Activated CD8-positive, alpha-beta memory T cell treated with anti-CD3 and anti-CD28 coated beads for 4 hours (primary cell): ENCODE data around the gene CCDC181.
"Not testable (repeated sequence)": the region's sequence is repeated elsewhere in the genome, so short reads cannot be mapped to it uniquely, and the experiment has no call there.

Source experiments
- DNase-seq, 2 donors: peaks; one replicate each; pipeline ENCODE4 v3.0.0-alpha.2; 2020; ENCODE audit warnings: low read depth in 2 of 2

CCDC181 gene

DNA sequence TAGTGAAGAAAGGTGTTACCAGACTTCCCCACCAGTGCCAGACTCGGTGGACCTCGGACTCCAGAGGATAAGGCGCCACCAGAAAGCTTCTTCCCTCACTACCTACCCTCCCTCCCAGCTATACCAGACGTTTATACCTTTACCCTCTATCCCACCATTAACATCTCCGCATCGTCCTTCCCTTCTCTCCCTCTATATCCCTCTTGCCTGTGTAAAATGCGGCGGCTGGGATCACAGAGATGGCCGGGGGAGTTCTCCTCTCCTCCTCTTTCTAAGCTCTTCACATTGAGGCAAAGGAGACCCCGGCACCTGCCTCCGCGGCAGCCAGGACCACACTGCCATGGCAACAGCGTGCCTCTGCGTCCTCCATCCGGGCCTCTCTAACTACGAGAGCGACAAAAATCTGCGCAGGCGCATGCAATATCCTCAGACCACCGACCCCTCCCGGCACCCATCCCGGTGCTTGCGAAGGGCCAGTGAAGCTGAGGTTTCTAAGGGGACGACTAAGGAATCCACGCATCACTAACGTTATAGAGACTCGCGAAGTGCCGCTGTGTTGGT, at the start of gene CCDC181:
CCDC181 (minus strand) TSS at position 394 of the 561 bp plus-strand sequence. CDS start 2,547 bp downstream, outside the sequence.
- peak; percentile 14 to 18 for DNase-seq

DNA sequence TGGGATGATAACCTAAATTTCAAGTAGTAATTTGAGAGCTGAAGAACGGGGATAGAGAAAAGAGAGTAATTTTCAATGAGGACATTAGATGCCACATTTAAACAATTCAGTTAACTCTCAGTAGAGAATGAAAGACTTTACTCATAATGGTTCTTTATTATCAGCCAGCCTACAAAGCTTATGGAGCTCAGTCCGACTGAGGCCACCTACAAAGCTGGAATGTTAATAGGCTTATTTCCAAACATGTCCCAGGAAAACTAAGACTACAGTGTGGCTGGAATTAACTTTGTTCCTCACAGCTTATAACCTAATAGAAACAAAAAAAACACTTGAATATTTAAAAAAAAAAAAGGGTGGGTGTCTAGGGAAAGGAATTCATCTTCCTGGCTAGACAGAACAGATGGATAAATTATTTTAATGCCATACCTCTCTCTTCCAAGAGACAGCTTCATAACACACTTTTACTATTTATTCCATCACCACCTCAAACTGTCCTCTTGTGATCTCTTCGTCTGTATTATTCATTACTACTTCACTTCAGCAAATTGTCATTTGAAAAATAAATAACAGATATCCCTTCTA, 48.6 kb upstream of the CCDC181 start:
- no peak for DNase-seq

DNA sequence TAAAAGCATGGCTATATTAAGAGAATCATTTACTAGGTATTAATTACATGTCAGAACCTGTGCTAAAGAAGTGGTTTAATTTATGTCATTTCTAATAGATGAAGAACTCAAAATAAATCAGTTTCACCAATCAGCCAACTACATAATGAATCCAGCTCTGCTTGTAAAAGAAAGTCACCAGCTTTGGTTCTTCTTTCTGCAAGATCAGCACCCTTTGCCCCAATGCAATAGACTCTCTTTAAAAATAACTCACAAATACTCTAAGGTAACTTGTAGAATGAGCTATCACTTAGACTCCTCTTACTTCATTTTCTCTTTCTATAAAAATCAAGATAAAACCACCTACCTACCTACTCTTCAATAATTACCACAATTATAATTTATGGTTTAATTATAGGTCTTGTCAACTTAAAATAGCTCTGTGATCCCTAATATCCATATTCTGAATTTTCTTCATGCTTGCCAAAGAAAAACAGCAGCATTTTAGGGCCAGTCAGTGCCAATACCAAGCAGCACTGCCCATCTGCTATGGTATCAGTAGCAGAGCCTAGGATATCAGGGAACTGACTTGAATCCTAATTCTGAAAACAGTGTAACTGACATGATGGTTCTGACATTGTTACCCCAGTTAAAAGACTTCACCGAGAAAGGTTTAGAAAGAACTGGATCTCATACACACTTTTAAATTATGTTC, 47.2 kb upstream of the CCDC181 start:
- no peak for DNase-seq

DNA sequence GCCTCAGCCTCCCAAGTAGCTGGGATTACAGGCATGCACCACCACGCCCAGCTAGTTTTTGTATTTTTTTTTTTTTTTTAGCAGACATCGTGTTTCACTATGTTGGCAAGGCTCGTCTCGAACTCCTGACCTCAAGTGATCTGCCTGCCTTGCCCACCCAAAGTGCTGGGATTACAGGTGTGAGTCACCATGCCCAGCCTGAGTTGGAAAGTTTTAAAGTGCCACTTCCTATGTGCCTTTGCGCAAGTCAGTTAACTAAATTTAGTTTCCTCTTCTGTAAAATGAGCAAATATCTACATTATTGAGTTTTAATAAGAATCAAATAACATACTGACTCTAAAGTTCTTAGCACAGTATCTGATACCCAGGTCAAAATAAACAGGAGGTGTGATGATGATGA, 46.1 kb upstream of the CCDC181 start:
- no peak for DNase-seq

DNA sequence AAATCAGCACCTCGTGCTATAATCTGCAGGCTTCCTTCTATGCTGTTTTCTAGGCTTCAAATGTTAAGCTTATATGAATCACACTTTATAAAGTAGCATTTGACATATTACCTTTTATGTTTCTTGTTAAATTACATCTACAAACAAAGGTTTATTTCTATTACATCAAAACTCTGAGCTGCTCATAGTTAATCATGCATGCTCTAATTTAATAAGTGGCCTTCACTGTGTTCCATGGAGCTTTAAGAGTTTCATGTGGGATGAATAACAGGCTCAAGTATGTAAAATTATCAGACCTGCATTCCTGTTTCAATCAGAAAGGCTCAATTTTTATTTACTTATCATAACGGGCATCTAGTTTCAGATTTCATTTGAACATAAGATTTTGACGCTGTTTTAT, 45.5 kb upstream of the CCDC181 start:
- no peak for DNase-seq

DNA sequence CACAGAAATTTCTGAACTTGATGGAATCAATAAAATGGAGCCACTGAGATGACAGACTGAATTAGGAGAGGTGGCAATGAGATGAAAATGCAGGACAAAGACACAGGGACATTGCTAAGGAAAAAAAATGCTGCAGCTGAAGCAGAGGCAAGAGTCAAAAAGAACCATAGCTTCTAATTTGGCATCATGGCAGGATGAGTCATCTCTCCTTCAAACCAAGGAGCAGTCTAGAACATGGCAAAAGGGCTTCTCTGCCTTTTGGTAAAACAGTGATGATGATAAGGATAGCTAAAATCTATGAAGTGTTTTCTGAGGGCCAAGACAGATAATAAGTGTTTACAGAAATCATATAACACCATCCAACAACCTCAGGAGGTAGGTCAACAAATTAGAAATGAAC, 41.7 kb upstream of the CCDC181 start:
- no peak for DNase-seq

DNA sequence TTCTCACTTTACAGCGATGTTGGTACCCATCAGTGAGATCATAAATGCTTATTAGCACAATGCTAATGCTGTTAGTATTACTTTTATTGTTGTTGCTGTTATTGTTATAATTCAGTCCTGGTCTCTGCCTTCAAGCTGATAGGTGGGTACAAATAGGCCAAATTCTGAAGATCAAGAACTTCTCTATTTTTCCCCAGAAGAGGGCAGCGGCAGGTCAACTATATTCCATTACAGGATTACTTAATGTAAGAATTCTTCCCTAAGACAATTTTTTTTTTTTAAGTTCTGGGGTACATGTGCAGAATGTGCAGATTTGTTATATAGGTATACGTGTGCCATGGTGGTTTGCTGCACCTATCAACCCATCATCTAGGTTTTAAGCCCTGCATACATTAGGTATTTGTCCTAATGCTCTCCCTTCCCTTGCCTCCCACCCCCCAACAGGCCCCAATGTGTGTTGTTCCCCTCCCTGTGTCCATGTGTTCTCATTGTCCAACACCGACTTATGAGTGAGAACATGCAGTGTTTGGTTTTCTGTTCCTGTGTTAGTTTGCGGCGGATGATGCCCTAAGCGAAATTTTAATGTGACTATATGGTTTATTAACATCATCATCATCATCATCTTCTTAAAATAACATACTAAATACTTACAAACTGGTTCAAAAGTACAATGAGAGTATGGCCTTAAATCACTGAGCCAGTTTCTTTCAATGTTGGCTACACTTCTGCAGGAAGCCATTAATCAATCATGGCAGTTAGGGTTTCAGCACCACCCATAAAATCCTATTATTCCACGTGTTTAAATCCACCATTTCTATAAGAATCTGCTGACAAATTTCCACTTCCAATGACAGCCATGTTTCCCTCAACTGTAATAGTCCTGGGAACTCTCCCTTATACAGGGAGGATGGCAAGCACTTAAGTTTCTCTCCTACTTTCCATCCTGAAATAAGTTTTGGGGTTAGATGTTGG, 39.3 kb upstream of the CCDC181 start:
- DNase-seq, result no peak

DNA sequence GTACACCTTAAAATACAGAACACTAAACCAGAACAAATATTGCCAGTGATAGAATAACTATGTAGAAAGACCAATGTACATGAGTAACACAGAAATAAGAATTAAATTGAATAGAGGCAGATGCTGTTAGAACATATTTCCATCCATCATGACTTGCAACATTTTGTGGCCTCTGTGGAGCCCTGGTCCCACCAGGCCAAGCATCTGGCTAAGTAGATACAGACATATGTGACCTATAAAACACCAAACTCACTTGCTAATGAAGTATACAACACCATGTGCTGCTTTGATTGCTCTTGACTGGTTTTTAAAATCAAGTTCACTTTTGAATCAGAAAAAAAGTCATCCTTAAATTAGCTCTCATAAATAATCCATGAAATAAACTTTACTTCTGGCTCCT, 38.0 kb upstream of the CCDC181 start:
- no peak for DNase-seq

DNA sequence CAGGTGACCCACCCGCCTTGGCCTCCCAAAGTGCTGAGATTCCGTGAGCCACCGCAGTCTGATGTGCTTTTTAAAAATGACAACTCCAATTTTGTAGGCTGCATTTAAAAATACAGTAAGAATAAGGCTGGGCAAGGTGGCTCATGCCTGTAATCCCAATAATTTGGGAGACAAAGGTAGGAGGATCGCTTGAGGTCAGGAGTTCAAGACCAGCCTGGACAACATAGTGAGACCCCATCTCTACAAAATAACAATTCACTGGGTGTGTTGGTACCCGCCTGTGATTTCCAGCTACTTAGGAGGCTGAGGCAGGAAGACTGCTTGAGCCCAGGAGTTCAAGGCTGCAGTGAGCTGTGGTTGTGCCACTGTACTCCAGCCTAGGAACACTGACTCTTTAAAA, 35.1 kb upstream of the CCDC181 start:
- DNase-seq, result no peak

DNA sequence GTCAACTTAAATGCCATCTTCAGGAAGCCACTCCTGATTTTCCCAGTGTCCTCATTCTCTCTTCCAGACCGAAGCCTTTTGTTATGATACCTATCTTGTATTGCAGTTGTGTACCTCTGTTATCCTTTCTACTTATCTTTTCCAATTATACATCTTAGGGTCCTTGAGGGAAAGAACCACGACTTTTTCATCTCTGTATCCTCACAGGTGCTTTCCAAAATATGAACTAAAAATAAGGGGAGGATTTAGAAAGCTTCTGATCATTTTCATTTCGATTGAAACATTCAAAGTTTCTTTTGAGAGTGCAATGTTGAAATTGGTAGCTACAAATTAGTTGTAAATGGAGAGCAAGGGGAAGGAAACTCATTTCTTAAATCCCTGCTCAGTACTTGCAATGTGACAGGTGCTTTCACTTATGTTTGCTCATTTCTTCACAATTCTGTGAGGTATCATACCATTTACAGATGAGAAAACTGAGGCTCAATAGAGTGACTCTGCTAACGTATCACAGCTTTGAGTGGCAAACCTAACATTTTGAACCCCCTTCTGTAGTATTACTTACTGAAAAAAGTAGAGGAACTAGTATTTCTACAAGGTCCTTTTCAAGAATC, 34.2 kb upstream of the CCDC181 start:
- DNase-seq, result no peak

DNA sequence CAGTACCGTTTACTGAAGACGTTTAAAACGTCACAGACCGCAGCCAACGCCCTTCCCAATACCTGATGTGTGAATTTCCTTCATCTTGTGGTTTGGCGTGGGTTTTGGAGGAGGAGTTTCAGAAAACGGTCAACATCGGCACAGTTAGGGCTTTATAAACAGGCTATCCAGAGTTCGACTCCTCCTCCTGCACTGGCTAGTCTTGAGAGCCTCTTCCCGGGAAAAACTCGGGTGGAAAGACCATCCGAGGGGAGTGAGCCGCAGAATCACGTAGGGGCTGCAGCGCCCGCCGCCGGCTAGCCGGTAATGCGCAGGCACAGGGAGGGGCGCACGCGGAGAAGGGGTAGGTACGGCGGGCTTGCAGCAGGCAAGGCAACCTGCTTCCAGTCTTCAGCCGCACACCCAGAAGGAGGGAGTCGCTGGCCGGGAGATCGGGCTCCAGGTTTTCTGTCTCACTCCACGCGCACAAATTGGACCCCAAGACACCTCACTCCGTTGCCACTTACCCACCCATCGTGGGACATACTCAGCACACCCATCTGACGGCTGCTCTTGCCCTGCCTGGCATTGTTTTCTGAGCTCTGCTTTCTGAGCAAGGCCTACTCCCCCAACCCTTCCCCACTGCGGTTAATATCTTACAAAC, 33.0 kb upstream of the CCDC181 start:
- no peak for DNase-seq

DNA sequence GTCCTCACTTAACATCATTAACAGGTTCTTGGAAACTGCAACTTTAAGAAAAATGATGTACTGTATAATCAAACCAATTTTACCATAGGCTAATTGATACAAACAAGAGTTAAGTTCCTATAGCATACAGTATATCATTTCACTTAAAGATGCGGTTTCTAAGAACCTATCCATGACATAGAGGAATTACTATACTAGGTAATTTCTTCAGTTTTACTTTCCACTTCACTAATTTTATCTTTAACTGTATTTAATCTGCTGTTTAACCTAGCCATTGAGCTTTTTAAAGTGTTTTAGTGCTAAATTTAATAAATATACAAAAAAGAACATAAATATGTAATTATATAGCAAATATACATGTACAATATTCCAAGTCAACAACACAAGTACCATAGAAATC, 30.2 kb upstream of the CCDC181 start:
- DNase-seq, result no peak

DNA sequence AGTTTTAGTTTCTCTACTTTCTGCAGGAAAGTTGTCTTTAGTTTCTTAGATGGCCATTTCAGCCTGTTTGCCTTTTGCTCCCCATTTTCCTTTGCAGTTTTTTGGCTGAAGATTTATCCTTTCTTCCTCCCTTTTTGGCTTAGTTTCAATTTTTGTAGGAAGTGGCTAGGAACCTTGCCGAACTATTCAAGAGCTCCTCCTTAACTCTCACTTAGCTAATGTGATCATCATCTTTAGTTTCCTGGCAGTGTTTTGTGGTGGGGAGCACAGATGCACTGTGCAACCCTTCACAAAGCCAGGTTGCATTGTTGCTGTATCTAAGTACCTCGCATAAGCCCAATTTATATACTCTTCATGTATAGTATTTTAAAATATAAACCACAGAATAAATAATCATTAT, 28.8 kb upstream of the CCDC181 start:
- no peak for DNase-seq

DNA sequence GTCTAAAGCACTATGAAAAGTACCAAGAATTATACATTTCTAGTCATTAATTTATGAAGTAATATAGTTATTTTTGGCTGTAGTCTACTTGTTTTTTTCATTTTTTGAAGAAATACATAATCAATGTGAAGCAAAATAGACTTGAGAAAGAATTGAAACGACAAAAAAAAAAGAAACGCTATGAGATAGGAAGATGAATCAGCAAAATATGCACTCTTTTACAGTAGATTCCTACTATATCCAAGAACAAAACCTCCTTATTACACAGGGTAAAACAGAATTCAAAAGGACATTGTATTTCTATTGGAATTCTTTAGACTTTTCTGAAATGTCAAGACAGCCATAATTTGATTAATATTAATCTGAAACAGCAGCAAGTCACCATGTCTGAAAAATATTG, 25.6 kb upstream of the CCDC181 start:
- no peak for DNase-seq

DNA sequence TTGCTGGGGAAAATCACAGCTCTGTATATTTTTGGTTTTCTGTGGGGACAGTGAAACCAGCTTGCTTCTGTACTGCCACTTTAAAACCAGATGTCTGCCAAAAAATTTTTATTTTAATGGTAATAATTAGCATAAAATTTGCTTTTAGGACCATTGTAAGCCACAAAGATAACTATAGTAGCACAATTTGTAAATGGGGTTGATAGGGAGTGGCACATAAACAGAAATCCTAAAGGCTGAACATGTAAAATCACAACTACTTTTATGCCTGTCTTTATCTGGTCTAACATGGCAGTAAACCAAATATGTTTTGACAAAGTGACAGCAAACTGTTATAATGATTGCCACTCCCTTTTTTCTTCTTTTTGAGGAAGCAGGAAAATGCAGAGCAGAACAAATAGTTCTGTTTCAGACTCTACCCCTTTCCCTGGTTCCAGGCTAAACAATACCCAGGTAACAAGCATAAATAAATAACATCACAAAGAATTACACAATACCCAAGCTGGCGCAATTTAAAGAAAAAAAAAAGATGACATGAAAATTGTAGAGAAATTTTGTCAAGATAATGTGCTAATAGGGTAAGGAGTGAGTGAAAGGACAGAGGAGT, 24.0 kb upstream of the CCDC181 start:
- DNase-seq, result no peak

DNA sequence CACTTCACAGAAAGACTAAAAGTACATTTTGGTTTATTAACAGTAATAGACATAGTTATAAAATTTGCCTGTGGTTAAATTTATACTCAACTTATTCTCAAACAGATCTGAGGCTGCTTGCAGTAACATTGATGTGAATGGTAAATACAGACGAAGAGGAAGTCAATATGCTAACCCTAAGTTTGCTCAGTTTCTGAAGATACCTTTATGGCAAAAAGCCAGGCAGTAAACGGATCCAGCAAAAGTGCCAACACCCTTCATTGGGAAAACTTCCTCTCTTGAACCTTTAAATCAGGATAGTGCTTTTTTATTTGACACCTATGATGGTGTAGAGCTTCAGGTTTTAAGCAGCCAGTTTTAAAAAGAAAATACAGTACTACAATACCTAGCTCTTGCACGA, 16.6 kb upstream of the CCDC181 start:
- no peak for DNase-seq

DNA sequence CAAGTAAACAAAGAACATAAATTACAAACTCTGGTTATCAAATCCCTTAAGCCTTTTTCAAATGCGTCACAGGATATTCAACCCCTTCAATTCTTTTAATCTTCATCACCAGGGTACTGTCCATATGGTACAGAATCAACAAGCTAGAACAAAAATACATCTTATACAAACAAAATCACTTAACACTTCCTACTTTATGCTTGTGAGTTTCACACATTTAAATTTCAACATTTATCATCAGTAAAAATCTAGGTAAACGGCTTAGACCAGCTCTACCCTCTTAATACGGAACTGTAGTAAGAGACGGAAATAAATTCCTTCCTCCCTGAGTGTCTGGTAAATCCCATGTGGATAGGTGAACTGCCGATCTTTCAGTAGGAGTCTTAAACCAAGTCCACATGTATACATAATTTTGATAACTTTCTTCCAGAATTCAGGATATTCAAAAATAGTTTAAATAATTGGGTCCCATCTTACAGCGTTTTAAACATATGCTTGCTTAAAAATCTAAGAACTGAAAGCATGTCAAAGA, 1.0 kb downstream of the CCDC181 start:
- DNase-seq, result no peak

DNA sequence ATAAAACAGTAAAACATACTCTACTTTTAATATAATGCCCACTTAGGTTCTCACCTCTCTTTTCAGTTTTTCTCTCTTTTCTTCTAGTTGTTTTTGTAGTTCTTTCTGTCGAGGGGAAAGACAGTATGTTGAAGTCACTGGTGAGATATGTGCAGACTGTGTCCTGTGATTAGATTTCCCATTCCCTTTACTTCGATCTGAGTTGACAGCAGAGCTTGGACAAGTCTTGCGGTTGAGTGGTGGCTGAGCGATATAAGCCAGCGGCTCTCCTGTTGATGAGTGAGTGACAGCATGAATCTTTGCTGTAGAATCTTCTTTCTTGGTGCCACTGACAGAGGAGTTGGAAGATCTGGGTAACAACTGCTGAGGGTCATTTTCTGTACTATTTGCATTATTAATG, 6.0 kb downstream of the CCDC181 start:
- DNase-seq, result no peak

DNA sequence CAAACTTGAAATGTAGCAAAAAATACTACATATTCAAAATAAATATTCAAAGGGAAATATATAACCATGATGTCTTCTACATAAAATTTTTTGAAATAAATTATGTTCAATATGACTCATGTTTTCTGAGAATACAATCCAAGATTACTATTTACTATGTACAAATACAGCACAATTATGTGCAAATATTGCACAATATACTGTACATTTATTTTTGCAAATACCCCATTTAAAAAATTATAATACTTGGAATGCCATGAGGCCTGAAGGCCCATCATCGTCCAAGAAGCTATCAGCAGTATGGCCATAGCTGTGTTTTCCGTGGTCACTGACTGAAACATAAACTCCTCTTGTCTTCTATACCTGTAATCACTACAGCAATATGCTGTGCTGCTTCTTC, 12.3 kb downstream of the CCDC181 start:
- no peak for DNase-seq

DNA sequence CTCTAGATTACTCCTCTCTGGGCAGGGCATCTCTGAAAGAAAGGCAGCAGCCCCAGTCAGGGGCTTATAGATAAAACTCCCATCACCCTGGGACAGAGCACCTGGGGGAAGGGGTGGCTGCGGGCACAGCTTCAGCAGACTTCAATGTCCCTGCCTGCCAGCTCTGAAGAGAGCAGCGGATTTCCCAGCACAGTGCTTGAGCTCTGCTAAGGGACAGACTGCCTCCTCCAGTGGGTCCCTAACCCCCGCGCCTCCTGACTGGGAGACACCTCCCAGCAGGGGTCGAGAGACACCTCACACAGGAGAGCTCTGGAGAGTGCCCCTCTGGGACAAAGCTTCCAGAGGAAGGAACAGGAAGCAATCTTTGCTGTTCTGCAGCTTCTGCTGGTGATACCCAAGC, 18.9 kb downstream of the CCDC181 start:
- DNase-seq, result not testable (repeated sequence)

DNA sequence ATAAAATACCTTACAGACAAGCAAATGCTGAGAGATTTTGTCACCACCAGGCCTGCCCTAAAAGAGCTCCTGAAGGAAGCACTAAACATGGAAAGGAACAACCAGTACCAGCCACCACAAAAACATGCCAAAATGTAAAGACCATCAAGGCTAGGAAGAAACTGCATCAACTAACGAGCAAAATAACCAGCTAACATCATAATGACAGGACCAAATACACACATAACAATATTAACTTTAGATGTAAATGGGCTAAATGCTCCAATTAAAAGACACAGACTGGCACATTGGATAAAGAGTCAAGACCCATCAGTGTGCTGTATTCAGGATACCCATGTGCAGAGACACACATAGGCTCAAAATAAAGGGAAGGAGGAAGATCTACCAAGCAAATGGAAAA, 24.7 kb downstream of the CCDC181 start:
- not testable (repeated sequence) for DNase-seq
